Natural killer cell (primary cell): ENCODE results near the gene JPT2. TPM values are rescaled to one million over a fixed set of nuclear protein-coding genes. Genes with fewer than 3 reads are reported as not detected.

Source experiments
- ATAC-seq, 3 donors: fragments of 150-1000 bp in 2 of 3; fragments of 200-7000 bp in 1 of 3; cut with Tn5 transposase; 1 replicate in 1 of 3; 2 replicates in 2 of 3; pipeline ENCODE4 v1.10.0; 2021; ENCODE audit warnings: mild to moderate bottlenecking in 2 of 3, moderate library complexity in 2 of 3
- DNase-seq, 2 donors: peaks; one replicate each; pipeline versions ENCODE4 v3.0.0 to v3.0.0-alpha.2; 2013 to 2021; ENCODE audit warnings: mixed read lengths in 1 of 2
- H3K27ac ChIP-seq: one replicate; pipeline ENCODE4 v1.5.1; 2013; ENCODE audit warnings: mild to moderate bottlenecking, low read length
- H3K27me3 ChIP-seq: one replicate; pipeline ENCODE4 v1.6.1; 2013; ENCODE audit warnings: low read length; ENCODE audit not compliant: control insufficient read depth, insufficient read depth
- H3K36me3 ChIP-seq: one replicate; pipeline ENCODE4 v1.6.1; 2013; ENCODE audit warnings: low read length; ENCODE audit not compliant: control insufficient read depth, insufficient read depth
- H3K4me1 ChIP-seq: one replicate; pipeline ENCODE4 v1.6.1; 2013; ENCODE audit warnings: low read length; ENCODE audit not compliant: control insufficient read depth, insufficient read depth
- H3K4me3 ChIP-seq: one replicate; pipeline ENCODE4 v1.5.1; 2013; ENCODE audit warnings: low read length
- H3K9me3 ChIP-seq: one replicate; pipeline ENCODE4 v1.6.1; 2013; ENCODE audit warnings: low read length; ENCODE audit not compliant: control insufficient read depth, insufficient read depth
- H3K27ac Mint-ChIP-seq, 2 donors: one replicate each; pipeline ENCODE4 v1.8.0; 2022; ENCODE audit warnings: mild to moderate bottlenecking in 2 of 2, mixed read lengths in 2 of 2, moderate library complexity in 1 of 2
- H3K27me3 Mint-ChIP-seq, 2 donors: one replicate each; pipeline ENCODE4 v1.8.0; 2022; ENCODE audit warnings: low read depth in 2 of 2, mixed read lengths in 2 of 2
- H3K36me3 Mint-ChIP-seq: one replicate; pipeline ENCODE4 v1.8.0; 2022; ENCODE audit warnings: mixed read lengths
- H3K4me1 Mint-ChIP-seq, 2 donors: one replicate each; pipeline ENCODE4 v1.8.0; 2022; ENCODE audit warnings: mixed read lengths in 2 of 2
- H3K4me3 Mint-ChIP-seq: one replicate; pipeline ENCODE4 v1.8.0; 2022; ENCODE audit warnings: mild to moderate bottlenecking, moderate library complexity, mixed read lengths
- H3K9me3 Mint-ChIP-seq, 2 donors: one replicate each; pipeline ENCODE4 v1.8.0; 2022; ENCODE audit warnings: mixed read lengths in 2 of 2
- WGBS: methylation state at CpG from one replicate; pipeline ENCODE4 v1.1.7; 2013; ENCODE audit warnings: missing lambda C conversion rate; ENCODE audit not compliant: insufficient coverage; 5-methylcytosine and 5-hydroxymethylcytosine counted together
- intact Hi-C: fragments of 100-400 bp; cut with micrococcal nuclease; formaldehyde crosslinking; loops from one replicate; pipeline ENCODE4 v1.14.2; 2022
- total RNA-seq, 4 donors: library from RNA; stranded (reverse); fragments of 120-200 nt in 1 of 4; gene quantifications; one replicate each; pipeline versions ENCODE4 v1.2.3 to v1.2.4, GENCODE V29; 2013 to 2022
- TF ChIP-seq, protein P1 (sequence below): fragments of 200-600 bp; IDR thresholded peaks from one replicate; pipeline ENCODE4 v1.8.0; 2022; ENCODE audit warnings: antibody characterized with exemption

Gene JPT2
- total RNA-seq, 3 donors from 2014 or later (not counting 1 experiment from before 2014, with no cell fraction given), result 12.2 to 28.4 (median 14.2) TPM

DNA sequence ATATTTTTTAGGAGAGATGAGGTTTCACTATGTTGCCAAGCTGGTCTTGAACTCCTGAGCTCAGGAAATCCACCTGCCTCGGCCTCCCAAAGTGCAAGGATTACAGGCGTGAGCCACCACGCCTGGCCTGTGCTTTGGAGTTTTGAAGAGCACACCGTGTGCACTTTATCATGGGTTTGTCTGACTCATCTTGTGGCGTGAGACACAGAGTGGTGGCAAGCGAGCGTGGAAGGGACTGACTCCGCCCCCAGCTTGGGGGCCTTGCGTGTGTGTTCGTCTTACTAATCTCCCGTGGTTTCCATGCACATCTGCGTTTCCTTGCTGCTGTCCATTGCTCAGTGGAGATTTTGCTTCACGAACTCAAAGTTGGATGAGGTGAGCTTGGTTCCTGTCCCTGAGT is 43.0 kb upstream of the JPT2 start:
- Mint-ChIP-seq H3K4me3 (no peak overlapping the region), H3K9me3 (no peaks in the 10 kb centered on the region)

DNA sequence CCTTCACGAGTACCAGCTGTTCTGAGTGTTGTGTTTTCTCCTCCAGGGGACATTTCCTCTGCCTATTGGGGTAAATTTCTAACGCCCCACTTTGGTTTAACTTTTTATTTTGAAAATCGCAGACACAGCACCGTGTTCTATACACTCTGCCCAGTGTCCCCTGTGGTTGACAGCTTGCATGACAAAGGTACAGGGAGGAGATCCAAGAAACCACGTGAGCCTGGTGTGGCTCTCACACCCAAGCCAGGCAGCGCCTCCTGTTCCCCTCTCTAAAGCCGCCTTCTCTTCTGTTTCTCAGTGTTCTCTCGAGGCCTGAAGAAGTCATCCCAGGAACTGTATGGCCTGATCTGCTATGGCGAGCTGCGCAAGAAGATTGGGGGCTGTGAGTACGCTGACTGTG is 40.6 kb upstream of the JPT2 start:
- H3K4me1 Mint-ChIP-seq, result peaks cover 40 to 62% of the 10 kb centered on the region in 2 donors
- ATAC-seq, result peak; percentile 49 to 83 (median 76)
- H3K27me3 Mint-ChIP-seq, result no peaks in the 10 kb centered on the region
- TF ChIP-seq, protein P1, sequence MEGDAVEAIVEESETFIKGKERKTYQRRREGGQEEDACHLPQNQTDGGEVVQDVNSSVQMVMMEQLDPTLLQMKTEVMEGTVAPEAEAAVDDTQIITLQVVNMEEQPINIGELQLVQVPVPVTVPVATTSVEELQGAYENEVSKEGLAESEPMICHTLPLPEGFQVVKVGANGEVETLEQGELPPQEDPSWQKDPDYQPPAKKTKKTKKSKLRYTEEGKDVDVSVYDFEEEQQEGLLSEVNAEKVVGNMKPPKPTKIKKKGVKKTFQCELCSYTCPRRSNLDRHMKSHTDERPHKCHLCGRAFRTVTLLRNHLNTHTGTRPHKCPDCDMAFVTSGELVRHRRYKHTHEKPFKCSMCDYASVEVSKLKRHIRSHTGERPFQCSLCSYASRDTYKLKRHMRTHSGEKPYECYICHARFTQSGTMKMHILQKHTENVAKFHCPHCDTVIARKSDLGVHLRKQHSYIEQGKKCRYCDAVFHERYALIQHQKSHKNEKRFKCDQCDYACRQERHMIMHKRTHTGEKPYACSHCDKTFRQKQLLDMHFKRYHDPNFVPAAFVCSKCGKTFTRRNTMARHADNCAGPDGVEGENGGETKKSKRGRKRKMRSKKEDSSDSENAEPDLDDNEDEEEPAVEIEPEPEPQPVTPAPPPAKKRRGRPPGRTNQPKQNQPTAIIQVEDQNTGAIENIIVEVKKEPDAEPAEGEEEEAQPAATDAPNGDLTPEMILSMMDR, result no peak
- peak overlapping the region; percentile 59 for H3K4me3 Mint-ChIP-seq
- Histone ChIP-seq H3K4me3 (peak overlapping the region; percentile 19), H3K4me1 (peaks cover 55% of the 10 kb centered on the region), H3K27ac (peak overlapping the region; percentile 69), H3K27me3 (no peaks in the 10 kb centered on the region), H3K9me3 (no peaks in the 10 kb centered on the region), H3K36me3 (peaks cover 53% of the 10 kb centered on the region)
- no peak for DNase-seq
- intact Hi-C loops, result no loop called here
- H3K27ac Mint-ChIP-seq, result peak overlapping the region; percentile 90 to 96
- H3K36me3 Mint-ChIP-seq, result no peaks in the 10 kb centered on the region
- WGBS, result 53% methylated on average over 11 of the region's 11 CpGs
- H3K9me3 Mint-ChIP-seq, result no peaks in the 10 kb centered on the region

More for the DNA sequence above, 43.0 kb upstream of the JPT2 start:
- DNase-seq (peak in 1 of 2 donors; percentile 38), ATAC-seq (peak; percentile 51 to 79 (median 61))
- H3K4me1 Mint-ChIP-seq, result peaks cover 42 to 57% of the 10 kb centered on the region in 2 donors
- no peaks in the 10 kb centered on the region for H3K9me3 ChIP-seq
- peaks cover 46% of the 10 kb centered on the region for H3K4me1 ChIP-seq
- 73% methylated on average over 13 of the region's 13 CpGs for WGBS
- peak overlapping the region; percentile 36 for H3K27ac ChIP-seq
- H3K27me3 Mint-ChIP-seq, result no peaks in the 10 kb centered on the region
- intact Hi-C loops, result no loop called here
- H3K27ac Mint-ChIP-seq, result peak overlapping the region; percentile 83 to 90
- H3K27me3 ChIP-seq, result no peaks in the 10 kb centered on the region
- no peak overlapping the region for H3K4me3 ChIP-seq
- H3K36me3 Mint-ChIP-seq, result no peaks in the 10 kb centered on the region
- H3K36me3 ChIP-seq, result peaks cover 48% of the 10 kb centered on the region
- TF ChIP-seq, protein P1, result no peak

DNA sequence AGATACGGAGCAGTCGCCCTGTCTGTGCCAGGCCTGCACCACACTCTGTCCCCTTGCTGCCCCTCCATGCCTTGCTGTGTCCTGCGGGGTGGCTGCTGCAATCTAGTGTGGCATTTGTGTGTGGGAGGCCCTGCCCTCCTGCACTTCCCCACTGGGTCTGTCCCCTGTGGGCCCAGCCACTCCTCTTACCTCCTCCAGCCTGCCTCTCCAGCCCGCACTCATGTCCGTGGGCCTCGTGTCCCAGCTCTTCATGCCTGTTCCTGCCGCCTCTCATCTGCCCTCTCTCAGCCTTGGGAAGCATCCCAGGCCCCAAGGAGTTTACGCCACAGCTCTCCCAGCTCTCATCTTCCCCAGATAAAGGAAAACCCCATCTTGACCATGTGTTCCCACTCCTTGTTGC is 39.3 kb upstream of the JPT2 start:
- TF ChIP-seq, protein P1, result no peak
- Mint-ChIP-seq H3K4me1 (peaks cover 44 to 70% of the 10 kb centered on the region in 2 donors), H3K4me3 (peak overlapping the region; percentile 76), H3K27ac (peak overlapping the region; percentile 90 to 96), H3K36me3 (no peaks in the 10 kb centered on the region), H3K9me3 (no peaks in the 10 kb centered on the region), H3K27me3 (no peaks in the 10 kb centered on the region)
- Histone ChIP-seq H3K27ac (peak overlapping the region; percentile 69), H3K4me3 (peak overlapping the region; percentile 5), H3K9me3 (no peaks in the 10 kb centered on the region), H3K36me3 (peaks cover 46% of the 10 kb centered on the region), H3K4me1 (peaks cover 55% of the 10 kb centered on the region), H3K27me3 (no peaks in the 10 kb centered on the region)
- DNase-seq (no peak), ATAC-seq (no peak)
- intact Hi-C loops, result no loop called here
- 84% methylated on average over 8 of the region's 8 CpGs for WGBS

DNA sequence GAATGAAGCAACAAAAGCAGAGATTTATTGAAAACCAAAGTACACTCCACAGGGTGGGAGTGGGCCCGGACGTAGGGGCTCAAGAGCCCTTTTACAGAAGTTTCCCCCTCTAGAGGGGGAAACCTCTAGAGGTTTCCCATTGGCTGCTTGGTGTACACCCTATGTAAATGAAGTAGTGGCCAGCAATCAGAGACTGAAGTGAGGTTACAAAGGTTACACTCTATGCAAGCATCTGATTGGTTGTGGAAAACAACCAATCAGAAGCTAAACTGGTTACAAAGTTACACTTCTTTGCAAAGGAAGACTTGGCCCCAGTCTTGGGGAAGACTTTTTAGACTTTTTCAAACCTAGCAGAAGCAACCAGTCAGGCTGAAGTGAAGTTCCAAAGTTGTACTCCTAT is 38.8 kb upstream of the JPT2 start:
- DNase-seq, result no peak
- Histone ChIP-seq H3K4me3 (no peak overlapping the region), H3K27ac (peak overlapping the region; percentile 69), H3K9me3 (no peaks in the 10 kb centered on the region), H3K27me3 (no peaks in the 10 kb centered on the region), H3K4me1 (peaks cover 55% of the 10 kb centered on the region), H3K36me3 (peaks cover 43% of the 10 kb centered on the region)
- Mint-ChIP-seq H3K27ac (peak overlapping the region; percentile 90 to 96), H3K36me3 (no peaks in the 10 kb centered on the region), H3K9me3 (no peaks in the 10 kb centered on the region), H3K27me3 (no peaks in the 10 kb centered on the region), H3K4me3 (peak overlapping the region; percentile 76), H3K4me1 (peaks cover 47 to 70% of the 10 kb centered on the region in 2 donors)
- ATAC-seq, result no peak
- no CpG with 5 or more reads among the region's 2 CpGs for WGBS
- TF ChIP-seq, protein P1, result no peak
- intact Hi-C loops, result no loop called here
